ENCODE data around the gene UFSP1. TPM values are rescaled to one million over a fixed set of nuclear protein-coding genes. Genes with fewer than 3 reads are reported as not detected.

Gene UFSP1
- total RNA-seq, 1 donor from 2014 or later, result 2.7 TPM

GRCh38 chr7:100895701-100895955, 6.1 kb upstream of the UFSP1 start, which contains the start of gene ACHE:
TSS of gene ACHE (minus strand) at chr7:100895888. CDS start at chr7:100894232, 1,656 bp downstream.
- no peak for DNase-seq

- DNase-seq, result peak; percentile 90
Measured at GRCh38 chr7:100894860-100895700, 5.6 kb upstream of the UFSP1 start.

GRCh38 chr7:100893910-100894721, 4.6 kb upstream of the UFSP1 start:
- no peak for DNase-seq

DNA sequence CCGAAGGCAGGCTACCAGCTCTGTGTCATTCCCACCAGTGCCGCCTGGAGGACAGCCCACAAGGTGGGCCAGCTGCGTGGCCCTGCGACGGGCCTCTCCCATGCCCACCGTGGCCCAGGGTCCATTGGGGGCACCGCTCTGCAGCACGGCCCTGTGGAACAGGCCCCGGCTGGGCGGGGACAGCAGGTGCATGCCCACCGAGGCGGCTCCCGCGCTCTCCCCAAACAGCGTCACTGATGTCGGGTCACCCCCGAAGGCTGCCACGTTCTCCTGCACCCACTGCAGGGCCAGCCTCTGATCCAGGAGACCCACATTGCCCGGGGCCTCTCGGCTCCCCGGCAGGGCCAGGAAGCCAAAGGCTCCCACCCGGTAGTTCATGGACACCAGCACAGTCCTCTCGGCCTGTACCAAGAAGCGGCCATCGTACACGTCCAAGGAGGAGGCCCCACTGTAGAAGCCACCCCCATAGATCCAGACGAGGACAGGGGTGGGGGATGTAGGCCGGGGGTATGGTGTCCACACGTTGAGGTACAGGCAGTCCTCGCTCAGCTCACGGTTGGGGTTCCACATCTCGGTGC, 3.9 kb upstream of the UFSP1 start:
- DNase-seq, result no peak

GRCh38 chr7:100892364-100893317, 3.1 kb upstream of the UFSP1 start:
- no peak for DNase-seq

- DNase-seq, result no peak
Measured at GRCh38 chr7:100891568-100892247, 2.2 kb upstream of the UFSP1 start.

- DNase-seq, result peak; percentile 45
Measured at GRCh38 chr7:100890653-100891567, 1.4 kb upstream of the UFSP1 start.

DNA sequence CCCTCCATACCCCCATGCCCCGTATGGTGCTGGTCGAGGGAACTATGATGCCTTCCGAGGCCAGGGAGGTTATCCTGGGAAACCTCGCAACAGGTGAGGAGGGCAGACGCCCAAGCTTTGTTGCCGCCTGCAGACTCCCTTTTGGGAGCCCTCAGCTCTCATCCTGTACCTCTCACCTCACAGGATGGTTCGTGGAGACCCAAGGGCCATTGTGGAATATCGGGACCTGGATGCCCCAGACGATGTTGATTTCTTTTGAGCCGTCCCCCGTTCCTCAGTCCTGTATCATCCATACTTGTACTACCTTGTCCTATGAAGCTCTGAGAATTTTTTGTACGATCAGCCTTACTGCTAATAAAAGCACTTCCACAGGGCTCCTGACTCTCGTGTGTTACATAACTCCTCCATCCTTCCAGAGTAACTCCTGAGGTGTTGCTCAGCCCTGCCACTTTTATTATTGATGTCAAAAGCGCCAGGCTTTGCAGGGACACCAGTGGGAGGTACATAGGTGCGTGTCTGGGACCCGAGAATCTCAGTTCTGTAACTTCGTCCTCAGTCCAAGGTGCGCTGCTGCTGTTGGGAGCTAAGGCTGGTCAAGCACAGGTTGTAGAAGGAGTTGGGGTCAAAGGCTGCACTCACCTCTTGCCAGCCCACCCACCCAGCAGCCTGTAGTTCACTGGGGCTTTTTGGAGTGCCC, 1.1 kb downstream of the UFSP1 start:
- DNase-seq, result no peak

DNA sequence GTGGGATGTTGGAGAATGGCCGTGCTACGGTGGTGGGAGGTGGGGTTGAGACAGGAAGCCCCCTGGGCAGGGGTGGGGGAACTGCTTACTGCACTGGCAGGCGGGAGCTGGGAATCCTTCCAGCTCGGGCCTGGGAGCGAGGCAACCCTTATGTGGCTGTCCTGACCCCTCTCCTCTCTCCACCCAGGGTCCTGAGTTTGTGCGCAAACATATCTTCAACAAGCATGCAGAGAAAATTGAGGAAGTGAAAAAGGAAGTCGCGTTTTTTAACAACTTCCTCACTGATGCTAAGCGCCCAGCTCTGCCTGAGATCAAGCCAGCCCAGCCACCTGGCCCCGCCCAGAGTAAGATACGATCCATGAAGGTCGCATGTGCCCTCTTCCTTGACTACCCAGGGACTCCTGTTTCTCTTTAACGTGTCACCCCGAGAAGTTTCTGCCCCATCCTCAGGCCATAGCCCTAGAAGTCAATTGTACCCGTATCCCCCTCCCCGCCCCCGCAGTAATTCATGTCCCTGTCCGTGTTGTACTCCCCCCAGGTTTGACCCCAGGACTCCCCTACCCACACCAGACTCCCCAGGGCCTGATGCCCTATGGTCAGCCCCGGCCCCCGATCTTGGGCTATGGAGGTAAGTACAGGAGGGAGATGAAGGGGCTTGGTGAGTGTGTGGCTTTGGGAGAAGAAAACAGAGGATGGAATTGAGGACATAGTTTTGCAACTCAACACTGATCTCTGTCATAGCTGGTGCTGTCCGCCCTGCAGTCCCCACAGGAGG, 1.8 kb downstream of the UFSP1 start:
- DNase-seq, result no peak

- no peak for DNase-seq
Measured at GRCh38 chr7:100886936-100887515, 2.5 kb downstream of the UFSP1 start.

- no peak for DNase-seq
Measured at GRCh38 chr7:100886142-100886935, 3.2 kb downstream of the UFSP1 start.

DNA sequence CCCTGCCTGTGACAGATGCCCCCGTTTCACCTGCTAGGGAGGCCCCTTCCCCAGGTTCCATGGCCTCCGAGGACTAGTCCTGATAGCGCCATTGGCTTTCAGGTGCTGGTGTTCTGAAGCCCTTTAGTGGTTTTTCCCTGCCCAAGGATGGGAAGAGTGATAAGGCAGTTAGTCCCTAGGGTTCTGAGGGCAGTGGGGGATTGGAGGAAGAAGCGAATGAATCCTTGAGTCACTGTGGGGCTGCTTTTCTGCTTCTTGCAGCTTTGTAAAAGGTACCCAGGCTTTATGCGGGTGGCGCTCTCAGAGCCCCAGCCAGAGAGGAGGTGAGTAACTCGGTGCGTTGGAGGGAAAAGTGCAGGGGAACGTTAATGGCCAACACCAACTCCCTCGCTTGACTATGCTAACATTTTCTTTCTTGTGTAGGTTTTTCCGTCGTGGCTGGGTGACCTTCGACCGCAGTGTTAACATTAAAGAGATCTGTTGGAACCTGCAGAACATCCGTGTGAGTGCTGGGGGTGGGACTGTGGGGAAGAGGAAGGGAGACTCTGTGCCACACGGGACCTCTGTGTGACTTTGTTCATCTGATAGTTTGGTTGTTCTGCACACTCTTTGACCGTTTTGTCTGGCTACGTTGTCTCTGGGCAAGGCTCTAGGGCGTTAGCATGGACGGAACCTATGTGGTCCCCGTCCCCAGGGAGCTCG, 3.9 kb downstream of the UFSP1 start:
- DNase-seq, result no peak

DNA sequence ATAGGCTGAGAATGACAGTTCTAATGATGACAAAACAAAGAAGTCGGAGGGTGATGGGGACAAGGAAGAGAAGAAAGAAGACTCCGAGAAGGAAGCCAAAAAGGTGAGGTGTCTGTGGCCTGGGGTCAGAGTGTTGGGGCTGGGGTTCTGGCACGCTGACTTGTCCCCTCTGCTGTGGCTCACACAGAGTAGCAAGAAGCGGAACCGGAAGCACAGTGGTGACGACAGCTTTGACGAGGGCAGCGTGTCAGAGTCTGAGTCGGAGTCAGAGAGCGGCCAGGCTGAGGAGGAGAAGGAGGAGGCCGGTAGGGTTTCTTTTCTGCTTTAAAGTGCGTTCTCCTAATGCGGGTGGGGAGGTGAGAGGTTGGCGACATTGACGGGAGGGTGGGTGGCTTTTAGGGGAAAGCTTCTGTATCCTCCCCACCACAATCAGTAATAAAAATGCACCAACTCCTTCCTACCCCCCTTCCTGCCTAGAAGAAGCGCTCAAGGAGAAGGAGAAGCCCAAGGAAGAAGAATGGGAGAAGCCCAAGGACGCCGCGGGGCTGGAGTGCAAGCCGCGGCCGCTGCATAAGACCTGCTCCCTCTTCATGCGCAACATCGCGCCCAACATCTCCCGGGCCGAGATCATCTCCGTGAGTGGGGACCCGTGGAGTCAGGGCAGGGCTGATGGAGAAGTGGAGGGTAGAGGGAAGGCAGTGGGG, 4.6 kb downstream of the UFSP1 start:
- no peak for DNase-seq

GRCh38 chr7:100882785-100883526, 6.6 kb downstream of the UFSP1 start:
- DNase-seq, result no peak

GRCh38 chr7:100882201-100882600, 7.3 kb downstream of the UFSP1 start:
- no peak for DNase-seq

- no peak for DNase-seq
Measured at GRCh38 chr7:100881136-100881535, 8.4 kb downstream of the UFSP1 start.
